Progenitor cell of endocrine pancreas (in vitro differentiated cells): ENCODE results near the gene NTRK1. TPM values are rescaled to one million over a fixed set of nuclear protein-coding genes. Genes with fewer than 3 reads are reported as not detected.
A peak's percentile ranks its signal among the peaks of the same experiment; 100 is the strongest.

Experiments
- DNase-seq: peaks from one replicate; pipeline ENCODE4 v3.0.0; 2021; ENCODE audit warnings: low spot score; ENCODE audit not compliant: unreplicated experiment
- H3K27ac Mint-ChIP-seq: 2 replicates; pipeline ENCODE4 v1.8.0; 2021; ENCODE audit warnings: mild to moderate bottlenecking, moderate library complexity, mixed read lengths
- H3K27me3 Mint-ChIP-seq: 2 replicates; pipeline ENCODE4 v1.8.0; 2021; ENCODE audit warnings: mixed read lengths
- H3K36me3 Mint-ChIP-seq: 2 replicates; pipeline ENCODE4 v1.8.0; 2022; ENCODE audit warnings: mixed read lengths; ENCODE audit not compliant: insufficient read depth
- H3K4me1 Mint-ChIP-seq: 2 replicates; pipeline ENCODE4 v1.8.0; 2021; ENCODE audit warnings: low read depth, mixed read lengths
- H3K4me3 Mint-ChIP-seq: 2 replicates; pipeline ENCODE4 v1.8.0; 2021; ENCODE audit warnings: low read depth, mild to moderate bottlenecking, moderate library complexity, mixed read lengths
- H3K9me3 Mint-ChIP-seq: 2 replicates; pipeline ENCODE4 v1.8.0; 2021; ENCODE audit warnings: low read depth, mixed read lengths
- CTCF ChIP-seq: fragments of 200-600 bp; sonication (generic); IDR thresholded peaks from one replicate; pipeline ENCODE4 v1.5.0; 2021; ENCODE audit warnings: antibody characterized with exemption, mild to moderate bottlenecking; ENCODE audit not compliant: unreplicated experiment
- total RNA-seq: library from RNA; stranded (reverse); gene quantifications from 2 replicates; pipeline ENCODE4 v1.2.1, GENCODE V29; 2021

NTRK1 gene
- total RNA-seq, 1 donor from 2014 or later = not detected

- Mint-ChIP-seq H3K27ac (no peak overlapping the region), H3K4me3 (peak overlapping the region; percentile 44)
Measured at GRCh38 chr1:156928043-156928602, 67.5 kb downstream of the NTRK1 start.

GRCh38 chr1:156929596-156930238, 69.1 kb downstream of the NTRK1 start:
- no peak for DNase-seq
- H3K4me1 Mint-ChIP-seq = peaks cover 6% of the 10 kb centered on the region
- H3K27me3 Mint-ChIP-seq = peaks cover 67% of the 10 kb centered on the region
- no peak overlapping the region for H3K4me3 Mint-ChIP-seq
- no peak overlapping the region for H3K27ac Mint-ChIP-seq
- no peak for TF ChIP-seq CTCF
- H3K36me3 Mint-ChIP-seq = peaks cover 4% of the 10 kb centered on the region
- H3K9me3 Mint-ChIP-seq = no peaks in the 10 kb centered on the region

More at GRCh38 chr1:156928043-156928602, 67.5 kb downstream of the NTRK1 start:
- H3K4me1 Mint-ChIP-seq = peaks cover 8% of the 10 kb centered on the region
- H3K36me3 Mint-ChIP-seq = peaks cover 1% of the 10 kb centered on the region
- TF ChIP-seq CTCF = no peak
- no peak for DNase-seq
- H3K27me3 Mint-ChIP-seq = peaks cover 82% of the 10 kb centered on the region
- H3K9me3 Mint-ChIP-seq = no peaks in the 10 kb centered on the region

GRCh38 chr1:156930483-156930882, 69.8 kb downstream of the NTRK1 start:
- Mint-ChIP-seq H3K4me1 (peaks cover 6% of the 10 kb centered on the region), H3K27ac (no peak overlapping the region), H3K27me3 (peaks cover 59% of the 10 kb centered on the region), H3K4me3 (no peak overlapping the region), H3K36me3 (peaks cover 5% of the 10 kb centered on the region), H3K9me3 (no peaks in the 10 kb centered on the region)
- TF ChIP-seq CTCF = no peak
- no peak for DNase-seq

Other genes starting within 250 kb of the NTRK1 start
- gene HAPLN2, start 241.4 kb upstream of the NTRK1 start, total RNA-seq = 0.38 and 0.93 TPM in 2 replicates
- not detected in 2 replicates for gene BCAN, start 218.7 kb upstream of the NTRK1 start, total RNA-seq
- 33.9 and 39.2 TPM in 2 replicates for gene NES, start 183.5 kb upstream of the NTRK1 start, total RNA-seq
- gene CRABP2, start 155.3 kb upstream of the NTRK1 start, total RNA-seq = 70.4 and 125 TPM in 2 replicates
- 40.0 and 42.4 TPM in 2 replicates for gene METTL25B, start 132.4 kb upstream of the NTRK1 start, total RNA-seq
- 36.9 and 38.9 TPM in 2 replicates for gene ISG20L2, start 132.1 kb upstream of the NTRK1 start, total RNA-seq
- gene MRPL24, start 119.8 kb upstream of the NTRK1 start, total RNA-seq = 35.9 and 43.2 TPM in 2 replicates
- gene HDGF, start 109.2 kb upstream of the NTRK1 start, total RNA-seq = 280 and 288 TPM in 2 replicates
- 93.2 TPM in 2 replicates for gene PRCC, start 93.3 kb upstream of the NTRK1 start, total RNA-seq
- not detected in 2 replicates for gene SH2D2A, start 44.0 kb upstream of the NTRK1 start, total RNA-seq
- gene INSRR, start 1.7 kb upstream of the NTRK1 start, total RNA-seq = not detected in 2 replicates
- gene PEAR1, start 32.9 kb downstream of the NTRK1 start, total RNA-seq = 0.20 TPM in 1 of 2 replicates, not detected in the other
- not detected in 2 replicates for gene LRRC71, start 59.8 kb downstream of the NTRK1 start, total RNA-seq
- 55.9 and 56.7 TPM in 2 replicates for gene ARHGEF11, start 184.9 kb downstream of the NTRK1 start, total RNA-seq
- 0.67 and 0.72 TPM in 2 replicates for gene ETV3L, start 238.9 kb downstream of the NTRK1 start, total RNA-seq